Mammary microvascular endothelial cell (primary cell): ENCODE measurements around the gene ATP8B3. TPM values are rescaled to one million over a fixed set of nuclear protein-coding genes. Genes with fewer than 3 reads are reported as not detected.

Experiments used
- total RNA-seq: library from RNA; depleted of rRNA; stranded (reverse); fragments of >200 nt; gene quantifications from 2 replicates; pipeline ENCODE4 v1.2.3, GENCODE V29; 2015

ATP8B3 gene, protein sequence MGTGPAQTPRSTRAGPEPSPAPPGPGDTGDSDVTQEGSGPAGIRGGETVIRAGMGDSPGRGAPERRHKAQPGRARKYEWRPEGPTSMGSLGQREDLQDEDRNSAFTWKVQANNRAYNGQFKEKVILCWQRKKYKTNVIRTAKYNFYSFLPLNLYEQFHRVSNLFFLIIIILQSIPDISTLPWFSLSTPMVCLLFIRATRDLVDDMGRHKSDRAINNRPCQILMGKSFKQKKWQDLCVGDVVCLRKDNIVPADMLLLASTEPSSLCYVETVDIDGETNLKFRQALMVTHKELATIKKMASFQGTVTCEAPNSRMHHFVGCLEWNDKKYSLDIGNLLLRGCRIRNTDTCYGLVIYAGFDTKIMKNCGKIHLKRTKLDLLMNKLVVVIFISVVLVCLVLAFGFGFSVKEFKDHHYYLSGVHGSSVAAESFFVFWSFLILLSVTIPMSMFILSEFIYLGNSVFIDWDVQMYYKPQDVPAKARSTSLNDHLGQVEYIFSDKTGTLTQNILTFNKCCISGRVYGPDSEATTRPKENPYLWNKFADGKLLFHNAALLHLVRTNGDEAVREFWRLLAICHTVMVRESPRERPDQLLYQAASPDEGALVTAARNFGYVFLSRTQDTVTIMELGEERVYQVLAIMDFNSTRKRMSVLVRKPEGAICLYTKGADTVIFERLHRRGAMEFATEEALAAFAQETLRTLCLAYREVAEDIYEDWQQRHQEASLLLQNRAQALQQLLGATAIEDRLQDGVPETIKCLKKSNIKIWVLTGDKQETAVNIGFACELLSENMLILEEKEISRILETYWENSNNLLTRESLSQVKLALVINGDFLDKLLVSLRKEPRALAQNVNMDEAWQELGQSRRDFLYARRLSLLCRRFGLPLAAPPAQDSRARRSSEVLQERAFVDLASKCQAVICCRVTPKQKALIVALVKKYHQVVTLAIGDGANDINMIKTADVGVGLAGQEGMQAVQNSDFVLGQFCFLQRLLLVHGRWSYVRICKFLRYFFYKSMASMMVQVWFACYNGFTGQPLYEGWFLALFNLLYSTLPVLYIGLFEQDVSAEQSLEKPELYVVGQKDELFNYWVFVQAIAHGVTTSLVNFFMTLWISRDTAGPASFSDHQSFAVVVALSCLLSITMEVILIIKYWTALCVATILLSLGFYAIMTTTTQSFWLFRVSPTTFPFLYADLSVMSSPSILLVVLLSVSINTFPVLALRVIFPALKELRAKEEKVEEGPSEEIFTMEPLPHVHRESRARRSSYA (N-terminal part only)
- total RNA-seq = 0.93 and 2.3 TPM in 2 replicates

DNA sequence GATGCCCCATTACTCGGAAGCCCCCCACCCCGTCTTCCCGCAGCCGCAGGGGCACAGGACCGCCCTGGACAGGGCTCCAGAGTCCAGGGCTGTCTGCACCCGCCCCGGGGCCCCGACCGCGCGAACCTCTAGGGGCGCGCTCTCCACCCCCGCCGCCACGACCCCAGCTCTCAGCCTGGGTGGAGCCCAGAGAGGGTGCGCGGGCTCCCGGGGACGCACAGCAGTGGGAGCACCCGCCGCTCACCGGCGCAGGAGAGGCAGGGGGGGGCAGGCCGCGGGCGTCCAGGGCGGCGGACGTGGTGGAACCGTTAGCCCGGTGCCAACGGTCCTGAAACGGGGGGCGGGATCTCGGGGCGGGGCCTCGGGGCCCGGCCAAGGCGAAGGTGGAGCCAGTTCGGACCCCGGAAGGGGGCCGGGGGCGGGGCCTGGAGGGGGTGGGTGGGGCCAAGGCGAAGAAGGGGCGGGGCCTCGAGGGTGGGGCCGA lies at the start of gene ATP8B3:
Gene ATP8B3, minus strand, starts transcription at position 335 of the 484 bp plus-strand sequence. CDS start 540 bp downstream, outside the sequence.

DNA sequence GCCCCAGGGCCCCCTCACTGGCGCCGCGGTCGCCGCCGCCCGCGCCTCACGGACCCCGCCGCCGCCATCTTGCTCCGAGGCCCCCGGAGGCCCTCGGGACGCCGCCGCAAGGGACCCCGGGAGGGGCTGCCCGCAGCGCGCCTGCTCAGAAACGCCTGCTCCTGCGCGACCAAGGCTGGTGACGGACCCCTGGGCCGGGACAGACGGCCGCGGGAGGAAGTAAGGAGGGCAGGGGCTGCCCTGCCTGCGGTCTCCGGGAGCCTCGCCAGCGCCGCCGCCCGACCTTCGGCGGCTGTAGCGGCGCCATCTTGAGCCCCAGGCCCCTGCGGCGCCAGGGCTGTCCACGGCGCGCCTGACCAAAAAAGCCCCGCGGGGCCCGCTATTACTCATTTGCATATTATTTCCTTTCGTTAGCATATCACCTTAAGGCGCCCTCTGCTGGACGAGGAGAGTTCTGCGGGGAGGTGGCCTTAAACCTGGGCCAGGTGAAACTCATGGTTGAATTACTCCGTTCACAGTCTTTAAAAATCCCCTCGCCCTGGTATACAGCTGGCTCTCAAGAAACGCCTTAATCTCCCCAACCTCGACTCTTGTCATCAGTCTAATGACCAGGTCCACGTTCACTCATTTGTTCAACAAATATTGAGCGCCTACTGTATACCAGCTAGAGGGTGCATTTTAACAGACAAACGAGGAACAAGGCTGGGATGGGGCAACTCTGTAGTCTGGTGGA lies 36.5 kb upstream of the ATP8B3 start, which contains the start of gene REXO1:
Gene REXO1, minus strand, starts transcription at position 85 of the 733 bp plus-strand sequence. CDS start 125 bp downstream, outside the sequence.

DNA sequence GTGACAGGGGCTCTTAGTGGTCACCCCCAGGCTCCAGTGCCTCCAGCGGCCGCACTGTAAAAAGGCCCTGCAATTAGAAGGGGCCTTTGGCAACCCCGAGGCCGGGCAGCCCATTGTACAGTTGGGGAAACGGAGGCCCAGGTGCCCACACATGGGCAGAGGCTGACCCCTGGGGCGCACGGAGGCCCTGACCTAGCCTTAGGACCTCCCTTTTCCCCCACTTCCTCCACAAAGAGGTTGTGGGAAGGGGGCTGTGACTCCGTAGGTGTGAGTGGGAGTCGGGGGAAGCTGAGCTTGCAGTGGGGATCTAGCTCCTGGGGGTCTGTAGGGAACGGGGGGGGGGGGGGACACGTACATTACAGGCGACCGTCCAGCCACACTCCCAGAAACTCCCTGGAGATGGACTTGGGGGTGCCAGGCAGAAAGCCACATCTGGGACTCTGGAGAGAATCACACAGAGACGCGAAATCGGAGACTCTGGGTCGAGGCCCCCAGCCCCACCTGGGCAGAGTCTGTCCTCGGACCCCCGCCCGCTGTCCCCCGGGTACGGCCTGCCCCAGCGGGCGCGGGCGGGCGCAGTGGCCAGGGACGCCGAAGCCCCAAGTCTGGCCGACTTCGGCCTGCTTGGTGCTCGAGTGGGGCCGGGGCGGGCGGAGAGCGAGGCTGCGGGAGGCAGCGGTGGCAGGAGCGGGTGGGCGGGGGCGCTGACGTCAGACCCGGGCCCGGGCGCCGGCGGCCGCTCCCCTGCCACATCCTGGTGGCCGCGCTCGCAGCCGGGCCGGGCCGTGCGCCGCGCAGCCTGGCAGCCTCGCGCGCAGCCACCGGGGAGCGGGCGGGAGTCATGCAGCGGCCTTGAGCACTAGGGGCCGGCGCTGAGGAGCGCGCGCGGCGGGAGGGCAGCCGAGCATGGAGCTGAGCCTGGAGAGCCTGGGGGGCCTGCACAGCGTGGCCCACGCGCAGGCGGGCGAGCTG lies 59.0 kb downstream of the ATP8B3 start, which contains the start of gene ONECUT3:
Gene ONECUT3, plus strand, starts transcription at position 750 of the 972 bp plus-strand sequence. Its CDS starts 157 bp downstream, at position 907.

Other genes starting within 250 kb of the ATP8B3 start
- 75.3 and 76.9 TPM in 2 replicates for gene MEX3D, start 244.0 kb downstream of the ATP8B3 start, total RNA-seq
- gene MBD3, start 219.4 kb downstream of the ATP8B3 start, total RNA-seq = 150 and 169 TPM in 2 replicates
- gene UQCR11, start 206.8 kb downstream of the ATP8B3 start, total RNA-seq = 75.2 and 85.2 TPM in 2 replicates
- gene TCF3, start 159.7 kb downstream of the ATP8B3 start, total RNA-seq = 197 and 208 TPM in 2 replicates
- not detected in 2 replicates for gene ONECUT3, start 58.8 kb downstream of the ATP8B3 start, total RNA-seq
- 12.6 and 14.9 TPM in 2 replicates for gene REXO1, start 36.2 kb upstream of the ATP8B3 start, total RNA-seq
- 15.8 and 17.9 TPM in 2 replicates for gene KLF16, start 51.3 kb upstream of the ATP8B3 start, total RNA-seq
- gene ABHD17A, start 73.2 kb upstream of the ATP8B3 start, total RNA-seq = 162 and 184 TPM in 2 replicates
- gene ADAT3, start 93.1 kb upstream of the ATP8B3 start, total RNA-seq = 5.5 and 12.1 TPM in 2 replicates
- 86.3 and 103 TPM in 2 replicates for gene SCAMP4, start 93.1 kb upstream of the ATP8B3 start, total RNA-seq
- gene CSNK1G2, start 128.9 kb upstream of the ATP8B3 start, total RNA-seq = 71.2 and 73.0 TPM in 2 replicates
- gene BTBD2, start 203.4 kb upstream of the ATP8B3 start, total RNA-seq = 55.8 and 64.6 TPM in 2 replicates
- 84.6 and 90.2 TPM in 2 replicates for gene MKNK2, start 239.0 kb upstream of the ATP8B3 start, total RNA-seq